NCI-H1694 (cell line): ENCODE data around the gene EIF4EBP2.

Experiments used
- DNase-seq: peaks from one replicate; lab custom pipeline; 2025; lab: John Stamatoyannopoulos, UW

The EIF4EBP2 gene

GRCh38 chr10:70461397-70462348 lies 57.7 kb downstream of the EIF4EBP2 start:
- peak; percentile 38 for DNase-seq

GRCh38 chr10:70462349-70462984 lies 58.5 kb downstream of the EIF4EBP2 start:
- DNase-seq = peak; percentile 63

GRCh38 chr10:70465278-70465677 lies 61.3 kb downstream of the EIF4EBP2 start:
- DNase-seq = no peak

- no peak for DNase-seq
These were observed 61.9 kb downstream of the EIF4EBP2 start for GRCh38 chr10:70465832-70466231.

- DNase-seq = no peak
These were observed 63.0 kb downstream of the EIF4EBP2 start for GRCh38 chr10:70466951-70467350.

- DNase-seq = no peak
These were observed 69.0 kb downstream of the EIF4EBP2 start for GRCh38 chr10:70472799-70473454.

- no peak for DNase-seq
These were observed 70.8 kb downstream of the EIF4EBP2 start for GRCh38 chr10:70474780-70475179.

- no peak for DNase-seq
These were observed 71.7 kb downstream of the EIF4EBP2 start for GRCh38 chr10:70475661-70476060.

- DNase-seq = no peak
These were observed 72.5 kb downstream of the EIF4EBP2 start for GRCh38 chr10:70476249-70477035.

- DNase-seq = no peak
These were observed 73.8 kb downstream of the EIF4EBP2 start for GRCh38 chr10:70477661-70478162.
